Peyer's patch (tissue), 4 donors: ENCODE data around the gene ANKRD44. TPM values are rescaled to one million over a fixed set of nuclear protein-coding genes. Genes with fewer than 3 reads are reported as not detected.

Experiments used
- DNase-seq, 3 donors: peaks; one replicate each; pipeline ENCODE4 v3.0.0-alpha.2; 2017 to 2019
- H3K27ac ChIP-seq, 4 donors: fragments of 200-600 bp; sonication (generic); one replicate each; pipeline ENCODE4 v1.5.1; 2016 to 2019
- H3K27me3 ChIP-seq, 2 donors: fragments of 200-600 bp; sonication (generic); one replicate each; pipeline ENCODE4 v1.5.1; 2019
- H3K36me3 ChIP-seq, 3 donors: fragments of 200-600 bp; sonication (generic); one replicate each; pipeline ENCODE4 v1.5.1; 2016 to 2019
- H3K4me1 ChIP-seq, 4 donors: fragments of 200-600 bp; sonication (generic); one replicate each; pipeline ENCODE4 v1.5.1; 2016 to 2019
- H3K4me3 ChIP-seq, 4 donors: fragments of 200-600 bp; sonication (generic); 1 replicate in 3 of 4; 2 replicates in 1 of 4; pipeline ENCODE4 v1.5.1; 2016 to 2019; ENCODE audit warnings: mild to moderate bottlenecking in 1 of 4
- H3K9me3 ChIP-seq, 4 donors: fragments of 200-600 bp; sonication (generic); one replicate each; pipeline ENCODE4 v1.5.1; 2016 to 2019; ENCODE audit warnings: mild to moderate bottlenecking in 1 of 4
- CTCF ChIP-seq, 6 experiments: fragments of 450-650 bp in 4 of 6; fragments of 200-600 bp in 2 of 6; sonication (generic) in 1 of 6; IDR thresholded peaks; one replicate each; pipeline ENCODE4 v1.5.1; 2017 to 2019; ENCODE audit warnings: antibody characterized with exemption in 6 of 6, mild to moderate bottlenecking in 3 of 6, moderate library complexity in 1 of 6
- POLR2A ChIP-seq, 2 donors: fragments of 450-650 bp; IDR thresholded peaks; one replicate each; pipeline ENCODE4 v1.5.1; 2017; ENCODE audit warnings: antibody characterized with exemption in 2 of 2, mild to moderate bottlenecking in 2 of 2, moderate library complexity in 2 of 2
- total RNA-seq, 4 donors: library from RNA; depleted of rRNA; stranded (reverse); fragments of >200 nt; gene quantifications; one replicate each; pipeline ENCODE4 v1.1.0, GENCODE V29; 2016

The ANKRD44 gene
- total RNA-seq, 4 donors from 2014 or later: 24.8 to 215 (median 32.0) TPM

GRCh38 chr2:196944570-196944969 lies 366.0 kb downstream of the ANKRD44 start:
- TF ChIP-seq CTCF (IDR thresholded peaks at IDR 0.05) (no peak), POLR2A (IDR thresholded peaks at IDR 0.05) (no peak)
- H3K4me1 ChIP-seq: no peaks in the 10 kb centered on the region
- no peak overlapping the region for H3K4me3 ChIP-seq
- no peak for DNase-seq
- H3K9me3 ChIP-seq: no peaks in the 10 kb centered on the region
- no peaks in the 10 kb centered on the region for H3K27me3 ChIP-seq
- H3K36me3 ChIP-seq: no peaks in the 10 kb centered on the region
- H3K27ac ChIP-seq: no peak overlapping the region

- Histone ChIP-seq H3K36me3 (no peaks in the 10 kb centered on the region), H3K9me3 (no peaks in the 10 kb centered on the region), H3K4me1 (no peaks in the 10 kb centered on the region), H3K4me3 (no peak overlapping the region), H3K27ac (no peak overlapping the region), H3K27me3 (no peaks in the 10 kb centered on the region)
- TF ChIP-seq CTCF (IDR thresholded peaks at IDR 0.05): no peak
- TF ChIP-seq POLR2A (IDR thresholded peaks at IDR 0.05): no peak
- DNase-seq: no peak
Measured at GRCh38 chr2:196941398-196942078, 369.0 kb downstream of the ANKRD44 start.

GRCh38 chr2:196939371-196939770 lies 371.2 kb downstream of the ANKRD44 start:
- Histone ChIP-seq H3K27ac (no peak overlapping the region), H3K4me3 (no peak overlapping the region), H3K27me3 (no peaks in the 10 kb centered on the region), H3K36me3 (no peaks in the 10 kb centered on the region), H3K9me3 (no peaks in the 10 kb centered on the region), H3K4me1 (no peaks in the 10 kb centered on the region)
- no peak for DNase-seq
- TF ChIP-seq POLR2A (IDR thresholded peaks at IDR 0.05) (no peak), CTCF (IDR thresholded peaks at IDR 0.05) (no peak)

Other genes starting within 250 kb of the ANKRD44 start
- gene SF3B1, start 124.2 kb upstream of the ANKRD44 start, total RNA-seq: 100 to 1,000 TPM; 313 to 785 (median 486) TPM
- gene COQ10B, start 142.8 kb upstream of the ANKRD44 start, total RNA-seq: 10 to 100 TPM; 14.4 to 30.3 (median 22.3) TPM
- 100 to 1,000 TPM in 3 of 4 donors, 10 to 100 TPM in 1; 88.4 to 221 (median 122) TPM for gene HSPD1, start 189.1 kb upstream of the ANKRD44 start, total RNA-seq
- gene HSPE1, start 189.6 kb upstream of the ANKRD44 start, total RNA-seq: 10 to 100 TPM; 23.8 to 95.4 (median 67.8) TPM
- gene MOB4, start 205.3 kb upstream of the ANKRD44 start, total RNA-seq: 10 to 100 TPM; 11.0 to 36.3 (median 20.5) TPM